Measurements from ENCODE around the gene EXOC4. TPM values are rescaled to one million over a fixed set of nuclear protein-coding genes. Genes with fewer than 3 reads are reported as not detected.

The EXOC4 gene
- total RNA-seq, 1 donor from 2014 or later, result 67.7 TPM

GRCh38 chr7:133724148-133724547 is 471.3 kb downstream of the EXOC4 start:
- Mint-ChIP-seq H3K36me3 (ENCODE audit: low read depth) (no peaks in the 10 kb centered on the region), H3K27ac (ENCODE audit: unreplicated experiment) (no peak overlapping the region), H3K4me1 (ENCODE audit: low read depth) (no peaks in the 10 kb centered on the region), H3K27me3 (ENCODE audit: low read depth) (no peaks in the 10 kb centered on the region), H3K9me3 (ENCODE audit: low read depth) (no peaks in the 10 kb centered on the region), H3K4me3 (ENCODE audit: unreplicated experiment) (no peak overlapping the region)
- TF ChIP-seq CTCF (IDR thresholded peaks at IDR 0.05), result no peak
- DNase-seq (ENCODE audit: low spot score), result no peak

GRCh38 chr7:133724694-133725093 is 471.8 kb downstream of the EXOC4 start:
- no peak overlapping the region for H3K27ac Mint-ChIP-seq (ENCODE audit: unreplicated experiment)
- DNase-seq (ENCODE audit: low spot score), result no peak
- no peak overlapping the region for H3K4me3 Mint-ChIP-seq (ENCODE audit: unreplicated experiment)
- TF ChIP-seq CTCF (IDR thresholded peaks at IDR 0.05), result no peak
- no peaks in the 10 kb centered on the region for H3K36me3 Mint-ChIP-seq (ENCODE audit: low read depth)
- H3K4me1 Mint-ChIP-seq (ENCODE audit: low read depth), result no peaks in the 10 kb centered on the region
- no peaks in the 10 kb centered on the region for H3K9me3 Mint-ChIP-seq (ENCODE audit: low read depth)
- no peaks in the 10 kb centered on the region for H3K27me3 Mint-ChIP-seq (ENCODE audit: low read depth)

GRCh38 chr7:133727476-133728214 is 474.8 kb downstream of the EXOC4 start:
- Mint-ChIP-seq H3K36me3 (ENCODE audit: low read depth) (no peaks in the 10 kb centered on the region), H3K4me1 (ENCODE audit: low read depth) (no peaks in the 10 kb centered on the region), H3K27ac (ENCODE audit: unreplicated experiment) (no peak overlapping the region), H3K27me3 (ENCODE audit: low read depth) (no peaks in the 10 kb centered on the region), H3K4me3 (ENCODE audit: unreplicated experiment) (no peak overlapping the region), H3K9me3 (ENCODE audit: low read depth) (peaks cover 3% of the 10 kb centered on the region)
- DNase-seq (ENCODE audit: low spot score), result no peak
- TF ChIP-seq CTCF (IDR thresholded peaks at IDR 0.05), result no peak

- H3K4me3 Mint-ChIP-seq (ENCODE audit: unreplicated experiment), result no peak overlapping the region
- H3K9me3 Mint-ChIP-seq (ENCODE audit: low read depth), result peaks cover 3% of the 10 kb centered on the region
These were observed 477.5 kb downstream of the EXOC4 start for GRCh38 chr7:133730360-133730759.

GRCh38 chr7:133733401-133733800 is 480.5 kb downstream of the EXOC4 start:
- Mint-ChIP-seq H3K36me3 (ENCODE audit: low read depth) (no peaks in the 10 kb centered on the region), H3K27me3 (ENCODE audit: low read depth) (no peaks in the 10 kb centered on the region), H3K4me1 (ENCODE audit: low read depth) (no peaks in the 10 kb centered on the region), H3K27ac (ENCODE audit: unreplicated experiment) (no peak overlapping the region), H3K9me3 (ENCODE audit: low read depth) (peaks cover 3% of the 10 kb centered on the region), H3K4me3 (ENCODE audit: unreplicated experiment) (no peak overlapping the region)
- no peak for TF ChIP-seq CTCF (IDR thresholded peaks at IDR 0.05)
- no peak for DNase-seq (ENCODE audit: low spot score)

More at GRCh38 chr7:133730360-133730759, 477.5 kb downstream of the EXOC4 start:
- DNase-seq (ENCODE audit: low spot score), result no peak
- TF ChIP-seq CTCF (IDR thresholded peaks at IDR 0.05), result no peak
- Mint-ChIP-seq H3K36me3 (ENCODE audit: low read depth) (no peaks in the 10 kb centered on the region), H3K4me1 (ENCODE audit: low read depth) (no peaks in the 10 kb centered on the region), H3K27me3 (ENCODE audit: low read depth) (no peaks in the 10 kb centered on the region), H3K27ac (ENCODE audit: unreplicated experiment) (no peak overlapping the region)

All from chondrocyte (in vitro differentiated cells).